22Rv1 (cell line): ENCODE measurements around the gene TOMM22.

Experiments used
- H3K27ac ChIP-seq: fragments of 450-650 bp; 2 replicates; pipeline ENCODE4 v1.5.1; 2017
- CTCF ChIP-seq: fragments of 450-650 bp; IDR thresholded peaks from 2 replicates; pipeline ENCODE4 v1.5.1; 2017; ENCODE audit warnings: mild to moderate bottlenecking
- ZFX ChIP-seq: fragments of 450-650 bp; IDR thresholded peaks from 2 replicates; pipeline ENCODE4 v1.6.1; 2017; ENCODE audit warnings: antibody characterized with exemption, borderline replicate concordance

The TOMM22 gene

GRCh38 chr22:38724176-38724575, 42.4 kb downstream of the TOMM22 start:
- TF ChIP-seq CTCF = no peak
- TF ChIP-seq ZFX = no peak
- no peak overlapping the region for H3K27ac ChIP-seq

DNA sequence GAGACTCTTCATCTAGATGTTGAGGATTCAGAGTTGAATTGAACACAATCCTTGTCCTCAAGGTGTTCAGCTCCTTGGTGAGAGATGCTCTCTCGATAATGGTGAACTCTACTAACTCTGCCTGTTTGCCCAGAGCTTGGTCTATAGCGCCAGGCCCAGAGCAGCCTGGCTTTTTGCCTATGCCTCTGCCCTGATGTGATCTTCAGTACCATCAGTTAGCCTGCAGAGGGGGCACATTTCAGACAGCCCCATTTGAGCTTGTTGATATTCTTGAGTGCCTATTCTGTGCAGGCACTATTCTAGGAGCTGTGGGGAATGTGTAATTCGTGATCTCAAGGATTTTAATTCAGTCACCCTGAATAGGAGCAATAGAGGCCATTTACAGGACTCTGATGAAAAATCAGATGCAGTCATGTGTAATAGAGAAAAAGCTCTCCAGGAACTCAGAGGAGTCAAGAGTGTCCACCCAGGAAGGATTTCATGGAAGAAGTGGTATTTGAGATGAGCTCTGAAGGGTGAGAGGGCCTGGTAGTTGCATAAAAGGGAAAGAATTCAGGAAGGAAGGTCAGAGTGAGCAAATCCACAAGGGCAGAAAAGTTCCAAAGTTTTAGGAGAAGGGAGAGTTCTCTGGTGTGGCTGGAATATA, 43.3 kb downstream of the TOMM22 start:
- TF ChIP-seq CTCF (peak; percentile 73), ZFX (no peak)
- no peak overlapping the region for H3K27ac ChIP-seq

GRCh38 chr22:38725900-38726655, 44.3 kb downstream of the TOMM22 start:
- no peak overlapping the region for H3K27ac ChIP-seq
- no peak for TF ChIP-seq CTCF
- TF ChIP-seq ZFX = no peak

DNA sequence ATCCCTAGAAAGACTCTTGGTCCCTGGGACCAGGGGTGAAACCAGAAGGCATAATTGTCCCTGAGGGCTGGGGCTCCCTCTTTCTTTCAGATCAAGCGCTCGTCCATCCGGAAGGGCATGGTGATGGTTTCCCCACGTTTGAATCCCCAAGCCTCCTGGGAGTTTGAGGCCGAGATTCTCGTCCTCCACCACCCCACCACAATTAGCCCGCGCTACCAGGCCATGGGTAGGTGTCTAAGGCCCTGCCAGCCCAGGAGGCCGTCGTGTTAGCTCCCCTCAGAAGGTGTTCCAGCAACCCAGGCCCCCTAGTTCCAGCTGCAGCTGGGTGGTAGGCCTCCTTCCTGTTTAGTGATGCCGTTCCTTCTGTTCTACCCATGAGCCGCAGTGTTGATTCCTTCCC, 45.4 kb downstream of the TOMM22 start:
- H3K27ac ChIP-seq = no peak overlapping the region
- TF ChIP-seq ZFX (no peak), CTCF (no peak)

DNA sequence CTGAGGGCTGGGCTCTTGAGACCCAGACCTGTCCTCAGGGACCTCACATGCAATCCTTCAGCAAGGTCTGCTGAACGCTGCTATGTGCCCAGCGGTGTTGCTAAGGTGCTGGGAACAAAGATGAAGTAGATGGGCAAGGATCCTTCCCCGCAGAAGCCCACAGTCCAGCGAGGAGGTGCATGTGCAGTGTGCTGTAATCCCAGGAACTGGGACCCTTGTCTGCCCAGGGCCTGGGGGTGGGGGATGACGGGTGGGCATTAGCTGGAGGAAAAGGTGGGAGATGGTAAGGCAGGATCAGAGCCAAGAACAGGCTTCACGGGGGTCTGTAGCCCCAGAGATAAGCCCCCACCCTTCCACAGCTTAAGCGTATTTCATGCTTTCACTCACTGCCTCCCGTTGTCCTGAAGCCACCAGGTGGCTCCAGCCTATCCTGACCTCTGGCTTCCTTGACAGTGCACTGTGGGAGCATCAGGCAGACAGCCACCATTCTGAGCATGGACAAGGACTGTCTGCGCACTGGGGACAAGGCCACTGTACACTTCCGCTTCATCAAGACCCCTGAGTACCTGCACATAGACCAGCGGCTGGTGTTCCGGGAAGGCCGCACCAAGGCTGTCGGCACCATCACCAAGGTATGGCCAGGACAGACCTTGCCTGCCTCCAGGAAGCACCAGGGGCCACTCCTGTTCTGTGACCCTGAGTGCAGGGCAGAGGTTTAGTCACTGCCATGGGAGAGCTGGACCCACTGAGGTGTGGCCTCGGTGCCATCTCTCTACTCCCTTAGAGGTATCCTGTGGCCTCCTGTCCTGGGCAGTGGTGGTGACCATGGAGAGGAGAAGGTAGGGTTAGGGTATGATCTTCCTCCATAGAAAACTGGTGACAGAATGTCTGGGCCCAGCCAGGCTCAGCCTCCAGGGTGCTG, 46.0 kb downstream of the TOMM22 start:
- TF ChIP-seq CTCF (no peak), ZFX (no peak)
- no peak overlapping the region for H3K27ac ChIP-seq

DNA sequence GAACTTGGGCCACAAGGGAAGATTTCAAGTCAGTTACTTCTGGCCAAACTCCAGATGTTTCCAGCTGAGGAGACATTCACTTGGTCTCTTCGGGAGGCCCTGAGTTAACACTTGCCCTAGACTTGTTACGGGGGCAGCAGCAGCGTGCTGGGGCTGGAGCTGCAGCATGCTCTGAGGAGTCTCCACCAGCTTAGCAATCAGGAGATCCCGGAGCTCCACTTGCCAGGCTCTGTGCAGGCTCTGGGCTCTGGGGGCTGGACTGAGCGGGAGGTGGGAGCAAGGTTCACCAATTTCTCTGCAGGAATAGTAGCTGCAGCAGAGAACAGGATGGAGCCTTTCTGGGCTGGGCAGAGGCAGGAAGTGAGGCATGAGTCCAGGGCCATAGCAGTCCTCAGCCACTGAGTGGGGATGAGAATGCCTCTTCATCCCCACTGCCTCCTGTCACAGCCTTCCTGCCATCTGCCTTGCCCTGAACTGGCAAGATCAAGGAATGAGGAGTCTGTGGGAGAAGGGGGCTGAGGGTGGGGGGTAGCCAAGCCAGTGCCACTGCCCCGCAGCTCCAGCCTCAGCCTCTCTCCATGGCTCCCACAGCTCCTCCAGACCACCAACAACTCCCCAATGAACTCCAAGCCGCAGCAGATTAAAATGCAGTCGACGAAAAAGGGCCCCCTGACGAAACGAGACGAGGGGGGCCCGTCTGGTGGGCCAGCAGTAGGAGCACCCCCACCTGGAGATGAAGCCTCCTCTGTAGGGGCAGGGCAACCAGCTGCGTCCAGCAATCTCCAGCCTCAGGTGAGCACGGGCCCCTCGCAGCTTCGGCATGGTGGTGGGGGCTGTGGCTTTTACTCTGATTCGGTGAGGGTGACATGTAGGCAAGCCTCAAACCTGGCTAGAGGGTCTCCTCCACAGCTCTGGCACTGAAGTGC, 47.4 kb downstream of the TOMM22 start:
- H3K27ac ChIP-seq = no peak overlapping the region
- TF ChIP-seq CTCF (no peak), ZFX (no peak)
